Measurements from ENCODE around the gene PCBP3. TPM values are rescaled to one million over a fixed set of nuclear protein-coding genes. Genes with fewer than 3 reads are reported as not detected.

PCBP3 gene
- total RNA-seq, 1 experiment from 2014 or later, result 10.9 TPM

- no peak overlapping the region for H3K9ac ChIP-seq (ENCODE audit: extremely low read depth, insufficient read length, low read length)
- no peak overlapping the region for H2BK15ac ChIP-seq (ENCODE audit: low read depth, low read length)
- H2BK20ac ChIP-seq (ENCODE audit: low read depth, low read length, poor library complexity, severe bottlenecking), result no peak overlapping the region
- H3K27ac ChIP-seq (ENCODE audit: insufficient read length, low read depth, low read length), result no peak overlapping the region
- Mint-ChIP-seq H3K36me3 (ENCODE audit: insufficient read depth in 1 of 3, low read depth in 3 of 3) (no peaks in the 10 kb centered on the region), H3K4me3 (no peak overlapping the region), H3K4me1 (peaks cover 33 to 34% of the 10 kb centered on the region in 2 experiments), H3K9me3 (no peaks in the 10 kb centered on the region), H3K27me3 (ENCODE audit: low read depth) (no peaks in the 10 kb centered on the region), H3K27ac (no peak overlapping the region)
- H3K4me2 ChIP-seq (ENCODE audit: insufficient read depth, insufficient read length, low read length), result no peak overlapping the region
- no peaks in the 10 kb centered on the region for H3K9me3 ChIP-seq (ENCODE audit: control insufficient read depth, low read depth, low read length)
- no peak overlapping the region for H2BK120ac ChIP-seq (ENCODE audit: low read depth, low read length, poor library complexity, severe bottlenecking)
- H3K23me2 ChIP-seq (ENCODE audit: insufficient read length, low read depth, low read length, poor library complexity, severe bottlenecking), result no peaks in the 10 kb centered on the region
- H3K23ac ChIP-seq (ENCODE audit: insufficient read length, low read depth, low read length), result no peak overlapping the region
- no peak overlapping the region for H4K8ac ChIP-seq (replicated peaks; ENCODE audit: insufficient read length, low read depth, low read length)
- H3K79me2 ChIP-seq (ENCODE audit: insufficient read depth, low read length), result no peaks in the 10 kb centered on the region
- no peak overlapping the region for H3T11ph ChIP-seq (ENCODE audit: low read length)
- TF ChIP-seq CTCF (conservative IDR thresholded peaks at IDR 0.05), result no peak
- no peaks in the 10 kb centered on the region for H3K27me3 ChIP-seq (ENCODE audit: insufficient read depth, low read length)
- no CpG with 5 or more reads among the region's 12 CpGs for WGBS (ENCODE audit: extremely low coverage, insufficient read length, low lambda C conversion rate)
- peaks cover 3% of the 10 kb centered on the region; the same call in 1 of the 2 replicates for H3K4me1 ChIP-seq (ENCODE audit: insufficient read depth, low read length)
- no peak overlapping the region for H2BK12ac ChIP-seq (ENCODE audit: insufficient read length, low read depth, low read length)
- no peak overlapping the region for H2AK5ac ChIP-seq (ENCODE audit: insufficient read length, low read length)
- peak; percentile 17 for DNase-seq
- no peaks in the 10 kb centered on the region for H3K79me1 ChIP-seq (ENCODE audit: insufficient read depth, low read depth, low read length, poor library complexity, severe bottlenecking)
- H3K56ac ChIP-seq (ENCODE audit: insufficient read length, low read depth, low read length), result no peak overlapping the region
- H3K14ac ChIP-seq (ENCODE audit: insufficient read depth, low read length), result no peak overlapping the region
- H4K91ac ChIP-seq (ENCODE audit: insufficient read length, low read depth, low read length), result no peak overlapping the region
- H2BK5ac ChIP-seq (ENCODE audit: insufficient read length, low read length), result no peak overlapping the region
- no peak overlapping the region for H3K18ac ChIP-seq (ENCODE audit: insufficient read length, low read depth, low read length)
- no peak overlapping the region for H3K4ac ChIP-seq (ENCODE audit: low read depth, low read length)
- H4K5ac ChIP-seq (ENCODE audit: insufficient read length, low read depth, low read length), result no peak overlapping the region
- H2AFZ ChIP-seq (ENCODE audit: low read length), result no peak overlapping the region
- H4K20me1 ChIP-seq (ENCODE audit: control insufficient read depth, insufficient read depth, insufficient read length), result no peaks in the 10 kb centered on the region
These were observed 209.4 kb downstream of the PCBP3 start for GRCh38 chr21:45852886-45853400.
